OCI-LY7 (cell line): Measurements from ENCODE around the gene SPATA31E1. TPM values are rescaled to one million over a fixed set of nuclear protein-coding genes. Genes with fewer than 3 reads are reported as not detected.
"Not testable (repeated sequence)": the region's sequence is repeated elsewhere in the genome, so short reads cannot be mapped to it uniquely, and the experiment has no call there.

Experiments used
- BruUV-seq: library from RNA; stranded (reverse); fragments of 400-500 nt; replicated peaks from 2 replicates; lab custom pipeline; 2021; lab: Mats Ljungman, UMichigan
- CTCF ChIA-PET: fragments of 300-600 bp; sonication (Branson Sonifier 250); formaldehyde crosslinking; loops from one replicate; lab custom pipeline; 2022; ENCODE audit warnings: antibody characterized with exemption; ENCODE audit not compliant: unreplicated experiment; lab: Charles Lee
- POLR2A ChIA-PET: fragments of 300-600 bp; sonication (Branson Sonifier 250); formaldehyde crosslinking; loops from one replicate; lab custom pipeline; 2022; ENCODE audit warnings: antibody characterized with exemption; lab: Charles Lee
- DNase-seq: peaks from one replicate; pipeline ENCODE4 v3.0.0-alpha.2; 2015; ENCODE audit warnings: low spot score
- H2AFZ ChIP-seq: fragments of 200-600 bp; sonication (generic), shearing (Covaris generic); 2 replicates; pipeline ENCODE4 v1.6.1; 2014; ENCODE audit warnings: mild to moderate bottlenecking, antibody characterized with exemption, low read length, moderate library complexity
- H3K27ac ChIP-seq: fragments of 200-600 bp; sonication (generic); 2 replicates; pipeline ENCODE4 v1.5.1; 2014; ENCODE audit warnings: mixed run types, low read depth, mild to moderate bottlenecking, moderate library complexity, low read length, inconsistent platforms; ENCODE audit not compliant: poor library complexity, severe bottlenecking
- H3K36me3 ChIP-seq: fragments of 200-600 bp; sonication (generic); 2 replicates; pipeline ENCODE4 v1.6.1; 2014; ENCODE audit warnings: mild to moderate bottlenecking, antibody characterized with exemption, low read length, moderate library complexity, mixed read lengths; ENCODE audit not compliant: insufficient read depth
- H3K4me1 ChIP-seq: fragments of 200-600 bp; sonication (generic); 2 replicates; pipeline ENCODE4 v1.5.1; 2014; ENCODE audit warnings: mild to moderate bottlenecking, low read length; ENCODE audit not compliant: insufficient read depth, poor library complexity, severe bottlenecking
- H3K4me2 ChIP-seq: fragments of 200-600 bp; sonication (generic); 2 replicates; pipeline ENCODE4 v1.6.1; 2014; ENCODE audit warnings: mild to moderate bottlenecking, low read length
- H3K4me3 ChIP-seq: fragments of 200-600 bp; sonication (generic); 2 replicates; pipeline ENCODE4 v1.5.1; 2014; ENCODE audit warnings: mild to moderate bottlenecking, low read depth, low read length; ENCODE audit not compliant: poor library complexity, severe bottlenecking
- H3K79me2 ChIP-seq: fragments of 200-600 bp; sonication (generic); 2 replicates; pipeline ENCODE4 v1.6.1; 2016; ENCODE audit warnings: low read depth, mild to moderate bottlenecking, low read length, moderate library complexity, mixed read lengths; ENCODE audit not compliant: insufficient read depth
- H3K9me2 ChIP-seq: fragments of 200-600 bp; sonication (generic); 2 replicates; pipeline ENCODE4 v1.6.1; 2016; ENCODE audit warnings: mild to moderate bottlenecking, low read length, mixed read lengths; ENCODE audit not compliant: insufficient read depth
- H3K9me3 ChIP-seq: fragments of 200-600 bp; sonication (generic); 2 replicates; pipeline ENCODE4 v1.6.1; 2014; ENCODE audit warnings: mild to moderate bottlenecking, mixed run types, low read length, mixed read lengths
- H4K20me1 ChIP-seq: fragments of 200-600 bp; sonication (generic); 2 replicates; pipeline ENCODE4 v1.6.1; 2014; ENCODE audit warnings: mild to moderate bottlenecking, antibody characterized with exemption, low read length, moderate library complexity, mixed read lengths; ENCODE audit not compliant: insufficient read depth
- CTCF ChIP-seq: fragments of 200-600 bp; sonication (generic); conservative IDR thresholded peaks from 2 replicates; pipeline ENCODE4 v1.5.1; 2014; ENCODE audit warnings: mild to moderate bottlenecking, antibody characterized with exemption, low read length, moderate library complexity, mixed read lengths
- EZH2phosphoT487 ChIP-seq: fragments of 200-600 bp; sonication (generic); IDR thresholded peaks from 2 replicates; pipeline ENCODE4 v1.6.1; 2018; ENCODE audit warnings: low read depth, borderline replicate concordance, mild to moderate bottlenecking, mixed run types, antibody characterized with exemption, low read length, moderate library complexity, mixed read lengths
- intact Hi-C: fragments of 100-400 bp; cut with micrococcal nuclease; formaldehyde crosslinking; loops from one replicate; pipeline ENCODE4 v1.10.0; 2022; ENCODE audit not compliant: unreplicated experiment
- total RNA-seq, 2 experiments: library from RNA; depleted of rRNA in 1 of 2; stranded (reverse); fragments of >200 nt in 1 of 2; shearing (Covaris generic) in 1 of 2; gene quantifications; 2 replicates each; pipeline ENCODE4 v1.2.3, GENCODE V29; 2014 to 2022

The SPATA31E1 gene
- total RNA-seq, 2 experiments from 2014 or later: not detected

DNA sequence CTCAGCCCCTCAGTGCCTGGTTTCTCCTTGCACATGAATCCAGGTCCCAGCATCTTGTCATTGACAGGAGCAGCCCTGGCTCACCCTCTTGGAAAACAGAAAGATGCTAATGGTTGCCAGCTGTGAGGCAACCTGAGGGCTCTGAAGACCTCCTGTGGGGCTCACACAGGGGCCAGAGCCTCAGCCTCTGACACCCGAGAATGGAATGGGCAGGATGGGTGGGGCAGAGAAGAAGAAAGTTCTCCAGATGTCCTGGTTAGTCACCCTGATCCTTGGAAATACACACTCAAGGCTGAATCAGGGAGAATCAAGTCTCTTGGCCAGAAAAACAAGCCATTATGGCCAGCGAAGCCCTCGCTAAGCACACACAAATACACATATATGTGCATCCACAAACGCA, 32.3 kb upstream of the SPATA31E1 start:
- H4K20me1 ChIP-seq: no peaks in the 10 kb centered on the region
- intact Hi-C loops: no loop called here
- no peak overlapping the region for H2AFZ ChIP-seq
- no peaks in the 10 kb centered on the region for H3K36me3 ChIP-seq
- POLR2A ChIA-PET: no interaction called here
- H3K9me3 ChIP-seq: no peaks in the 10 kb centered on the region
- TF ChIP-seq CTCF (no peak), EZH2phosphoT487 (no peak)
- no peak for DNase-seq
- H3K4me3 ChIP-seq: no peak overlapping the region
- no peaks in the 10 kb centered on the region for H3K79me2 ChIP-seq
- no peaks in the 10 kb centered on the region for H3K4me1 ChIP-seq
- no peak overlapping the region for H3K4me2 ChIP-seq
- H3K27ac ChIP-seq: no peak overlapping the region
- CTCF ChIA-PET: no interaction called here
- no TSS peak for BruUV-seq
- H3K9me2 ChIP-seq: no peaks in the 10 kb centered on the region

GRCh38 chr9:87851186-87851585, 31.5 kb upstream of the SPATA31E1 start:
- H2AFZ ChIP-seq, H3K36me3 ChIP-seq, H3K79me2 ChIP-seq, intact Hi-C loops, H3K27ac ChIP-seq, BruUV-seq, DNase-seq, H3K4me3 ChIP-seq, H3K4me1 ChIP-seq, H3K9me2 ChIP-seq, H4K20me1 ChIP-seq, POLR2A ChIA-PET, H3K9me3 ChIP-seq, CTCF ChIA-PET, H3K4me2 ChIP-seq: not testable (repeated sequence)

GRCh38 chr9:87853302-87853701, 29.4 kb upstream of the SPATA31E1 start:
- CTCF ChIA-PET: no interaction called here
- TF ChIP-seq CTCF (no peak), EZH2phosphoT487 (no peak)
- Histone ChIP-seq H3K9me2 (no peaks in the 10 kb centered on the region), H2AFZ (no peak overlapping the region), H4K20me1 (no peaks in the 10 kb centered on the region), H3K4me1 (no peaks in the 10 kb centered on the region), H3K27ac (no peak overlapping the region), H3K4me2 (no peak overlapping the region), H3K36me3 (no peaks in the 10 kb centered on the region), H3K9me3 (no peaks in the 10 kb centered on the region), H3K4me3 (no peak overlapping the region), H3K79me2 (no peaks in the 10 kb centered on the region)
- intact Hi-C loops: no loop called here
- POLR2A ChIA-PET: no interaction called here
- BruUV-seq: no TSS peak
- DNase-seq: no peak
